ENCODE results near the gene MAN1C1.

Gene MAN1C1

GRCh38 chr1:25739341-25739740 lies 122.8 kb downstream of the MAN1C1 start:
- no peak for DNase-seq (ENCODE audit: low read depth, low spot score)

- DNase-seq (ENCODE audit: low read depth, low spot score) = no peak
Observed at GRCh38 chr1:25740071-25740470, 123.5 kb downstream of the MAN1C1 start.

- DNase-seq (ENCODE audit: low read depth, low spot score) = no peak
Observed at GRCh38 chr1:25742316-25742715, 125.7 kb downstream of the MAN1C1 start.

GRCh38 chr1:25743164-25744139 lies 126.9 kb downstream of the MAN1C1 start:
- no peak for DNase-seq (ENCODE audit: low read depth, low spot score)

- DNase-seq (ENCODE audit: low read depth, low spot score) = no peak
Observed at GRCh38 chr1:25744140-25744581, 127.6 kb downstream of the MAN1C1 start.

- no peak for DNase-seq (ENCODE audit: low read depth, low spot score)
Observed at GRCh38 chr1:25744636-25745425, 128.2 kb downstream of the MAN1C1 start.

- DNase-seq (ENCODE audit: low read depth, low spot score) = no peak
Observed at GRCh38 chr1:25746299-25747045, 129.9 kb downstream of the MAN1C1 start.

- no peak for DNase-seq (ENCODE audit: low read depth, low spot score)
Observed at GRCh38 chr1:25747046-25747719, 130.6 kb downstream of the MAN1C1 start.

GRCh38 chr1:25748531-25749205 lies 132.1 kb downstream of the MAN1C1 start:
- no peak for DNase-seq (ENCODE audit: low read depth, low spot score)

- no peak for DNase-seq (ENCODE audit: low read depth, low spot score)
Observed at GRCh38 chr1:25750923-25751605, 134.5 kb downstream of the MAN1C1 start.

GRCh38 chr1:25754470-25755181 lies 138.0 kb downstream of the MAN1C1 start:
- DNase-seq (ENCODE audit: low read depth, low spot score) = no peak

- no peak for DNase-seq (ENCODE audit: low read depth, low spot score)
Observed at GRCh38 chr1:25755475-25756125, 139.0 kb downstream of the MAN1C1 start.

GRCh38 chr1:25756215-25756614 lies 139.6 kb downstream of the MAN1C1 start:
- no peak for DNase-seq (ENCODE audit: low read depth, low spot score)

- DNase-seq (ENCODE audit: low read depth, low spot score) = no peak
Observed at GRCh38 chr1:25757151-25757845, 140.7 kb downstream of the MAN1C1 start.

GRCh38 chr1:25757846-25758185 lies 141.2 kb downstream of the MAN1C1 start:
- no peak for DNase-seq (ENCODE audit: low read depth, low spot score)

- no peak for DNase-seq (ENCODE audit: low read depth, low spot score)
Observed at GRCh38 chr1:25758466-25759070, 142.0 kb downstream of the MAN1C1 start.

GRCh38 chr1:25760122-25760719 lies 143.6 kb downstream of the MAN1C1 start:
- no peak for DNase-seq (ENCODE audit: low read depth, low spot score)

GRCh38 chr1:25760871-25761270 lies 144.3 kb downstream of the MAN1C1 start:
- no peak for DNase-seq (ENCODE audit: low read depth, low spot score)
